ENCODE data around the gene PLCB3. TPM values are rescaled to one million over a fixed set of nuclear protein-coding genes. Genes with fewer than 3 reads are reported as not detected.

The PLCB3 gene
- total and polyA plus RNA-seq, 2 of the 13 experiments (the other 11 are each of a cell fraction or from before 2014, with no cell fraction given), result 7.5 to 13.8 TPM

- peak; percentile 30 for TF ChIP-seq HNRNPK (IDR thresholded peaks at IDR 0.05; ENCODE audit: low read depth, low read length, poor library complexity, severe bottlenecking)
- TF ChIP-seq, protein P1, sequence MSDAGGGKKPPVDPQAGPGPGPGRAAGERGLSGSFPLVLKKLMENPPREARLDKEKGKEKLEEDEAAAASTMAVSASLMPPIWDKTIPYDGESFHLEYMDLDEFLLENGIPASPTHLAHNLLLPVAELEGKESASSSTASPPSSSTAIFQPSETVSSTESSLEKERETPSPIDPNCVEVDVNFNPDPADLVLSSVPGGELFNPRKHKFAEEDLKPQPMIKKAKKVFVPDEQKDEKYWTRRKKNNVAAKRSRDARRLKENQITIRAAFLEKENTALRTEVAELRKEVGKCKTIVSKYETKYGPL (CRISPR knock-in tag; IDR thresholded peaks at IDR 0.05), result no peak
- no peak for TF ChIP-seq ZNF703 (CRISPR knock-in tag; IDR thresholded peaks at IDR 0.05; ENCODE audit: borderline replicate concordance)
- TF ChIP-seq CBX2 (IDR thresholded peaks at IDR 0.05; ENCODE audit: low read depth, low read length), result no peak
- TF ChIP-seq CBX2 (CRISPR knock-in tag; IDR thresholded peaks at IDR 0.05; ENCODE audit: low read depth), result no peak
- TF ChIP-seq MEF2D (CRISPR knock-in tag; IDR thresholded peaks at IDR 0.05), result no peak
- TF ChIP-seq, protein P2, sequence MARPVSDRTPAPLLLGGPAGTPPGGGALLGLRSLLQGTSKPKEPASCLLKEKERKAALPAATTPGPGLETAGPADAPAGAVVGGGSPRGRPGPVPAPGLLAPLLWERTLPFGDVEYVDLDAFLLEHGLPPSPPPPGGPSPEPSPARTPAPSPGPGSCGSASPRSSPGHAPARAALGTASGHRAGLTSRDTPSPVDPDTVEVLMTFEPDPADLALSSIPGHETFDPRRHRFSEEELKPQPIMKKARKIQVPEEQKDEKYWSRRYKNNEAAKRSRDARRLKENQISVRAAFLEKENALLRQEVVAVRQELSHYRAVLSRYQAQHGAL (CRISPR knock-in tag; IDR thresholded peaks at IDR 0.05; ENCODE audit: not compliant biosample characterization), result no peak
- no peak for TF ChIP-seq ETV5 (CRISPR knock-in tag; IDR thresholded peaks at IDR 0.05; ENCODE audit: borderline replicate concordance)
- no peak for TF ChIP-seq SRF (IDR thresholded peaks at IDR 0.05; ENCODE audit: low read depth, low read length)
- no peak for TF ChIP-seq NFE2 (CRISPR knock-in tag; IDR thresholded peaks at IDR 0.05)
- TF ChIP-seq ZSCAN29 (CRISPR knock-in tag; conservative IDR thresholded peaks at IDR 0.05), result no peak
- TF ChIP-seq, protein P3, sequence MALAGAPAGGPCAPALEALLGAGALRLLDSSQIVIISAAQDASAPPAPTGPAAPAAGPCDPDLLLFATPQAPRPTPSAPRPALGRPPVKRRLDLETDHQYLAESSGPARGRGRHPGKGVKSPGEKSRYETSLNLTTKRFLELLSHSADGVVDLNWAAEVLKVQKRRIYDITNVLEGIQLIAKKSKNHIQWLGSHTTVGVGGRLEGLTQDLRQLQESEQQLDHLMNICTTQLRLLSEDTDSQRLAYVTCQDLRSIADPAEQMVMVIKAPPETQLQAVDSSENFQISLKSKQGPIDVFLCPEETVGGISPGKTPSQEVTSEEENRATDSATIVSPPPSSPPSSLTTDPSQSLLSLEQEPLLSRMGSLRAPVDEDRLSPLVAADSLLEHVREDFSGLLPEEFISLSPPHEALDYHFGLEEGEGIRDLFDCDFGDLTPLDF (CRISPR knock-in tag; IDR thresholded peaks at IDR 0.05), result no peak
- peak; percentile 62; the same call in 1 of the 2 replicates for TF ChIP-seq HNRNPL (IDR thresholded peaks at IDR 0.05; ENCODE audit: low read depth, low read length)
- TF ChIP-seq DMAP1 (CRISPR knock-in tag; IDR thresholded peaks at IDR 0.05), result no peak
- TF ChIP-seq ZNF773 (CRISPR knock-in tag; IDR thresholded peaks at IDR 0.05; ENCODE audit: borderline replicate concordance), result 0 out of 2 replicates have a peak, but pooled peaks have one; percentile 2
- TF ChIP-seq, protein P4, sequence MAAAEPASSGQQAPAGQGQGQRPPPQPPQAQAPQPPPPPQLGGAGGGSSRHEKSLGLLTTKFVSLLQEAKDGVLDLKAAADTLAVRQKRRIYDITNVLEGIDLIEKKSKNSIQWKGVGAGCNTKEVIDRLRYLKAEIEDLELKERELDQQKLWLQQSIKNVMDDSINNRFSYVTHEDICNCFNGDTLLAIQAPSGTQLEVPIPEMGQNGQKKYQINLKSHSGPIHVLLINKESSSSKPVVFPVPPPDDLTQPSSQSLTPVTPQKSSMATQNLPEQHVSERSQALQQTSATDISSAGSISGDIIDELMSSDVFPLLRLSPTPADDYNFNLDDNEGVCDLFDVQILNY (CRISPR knock-in tag; conservative IDR thresholded peaks at IDR 0.05), result no peak
- TF ChIP-seq KDM2A (CRISPR knock-in tag; IDR thresholded peaks at IDR 0.05; ENCODE audit: borderline replicate concordance, low read depth), result peak; percentile 4; the same call in 1 of the 2 replicates
- TF ChIP-seq HES4 (CRISPR knock-in tag; IDR thresholded peaks at IDR 0.05; ENCODE audit: borderline replicate concordance), result no peak
- TF ChIP-seq, protein P5, sequence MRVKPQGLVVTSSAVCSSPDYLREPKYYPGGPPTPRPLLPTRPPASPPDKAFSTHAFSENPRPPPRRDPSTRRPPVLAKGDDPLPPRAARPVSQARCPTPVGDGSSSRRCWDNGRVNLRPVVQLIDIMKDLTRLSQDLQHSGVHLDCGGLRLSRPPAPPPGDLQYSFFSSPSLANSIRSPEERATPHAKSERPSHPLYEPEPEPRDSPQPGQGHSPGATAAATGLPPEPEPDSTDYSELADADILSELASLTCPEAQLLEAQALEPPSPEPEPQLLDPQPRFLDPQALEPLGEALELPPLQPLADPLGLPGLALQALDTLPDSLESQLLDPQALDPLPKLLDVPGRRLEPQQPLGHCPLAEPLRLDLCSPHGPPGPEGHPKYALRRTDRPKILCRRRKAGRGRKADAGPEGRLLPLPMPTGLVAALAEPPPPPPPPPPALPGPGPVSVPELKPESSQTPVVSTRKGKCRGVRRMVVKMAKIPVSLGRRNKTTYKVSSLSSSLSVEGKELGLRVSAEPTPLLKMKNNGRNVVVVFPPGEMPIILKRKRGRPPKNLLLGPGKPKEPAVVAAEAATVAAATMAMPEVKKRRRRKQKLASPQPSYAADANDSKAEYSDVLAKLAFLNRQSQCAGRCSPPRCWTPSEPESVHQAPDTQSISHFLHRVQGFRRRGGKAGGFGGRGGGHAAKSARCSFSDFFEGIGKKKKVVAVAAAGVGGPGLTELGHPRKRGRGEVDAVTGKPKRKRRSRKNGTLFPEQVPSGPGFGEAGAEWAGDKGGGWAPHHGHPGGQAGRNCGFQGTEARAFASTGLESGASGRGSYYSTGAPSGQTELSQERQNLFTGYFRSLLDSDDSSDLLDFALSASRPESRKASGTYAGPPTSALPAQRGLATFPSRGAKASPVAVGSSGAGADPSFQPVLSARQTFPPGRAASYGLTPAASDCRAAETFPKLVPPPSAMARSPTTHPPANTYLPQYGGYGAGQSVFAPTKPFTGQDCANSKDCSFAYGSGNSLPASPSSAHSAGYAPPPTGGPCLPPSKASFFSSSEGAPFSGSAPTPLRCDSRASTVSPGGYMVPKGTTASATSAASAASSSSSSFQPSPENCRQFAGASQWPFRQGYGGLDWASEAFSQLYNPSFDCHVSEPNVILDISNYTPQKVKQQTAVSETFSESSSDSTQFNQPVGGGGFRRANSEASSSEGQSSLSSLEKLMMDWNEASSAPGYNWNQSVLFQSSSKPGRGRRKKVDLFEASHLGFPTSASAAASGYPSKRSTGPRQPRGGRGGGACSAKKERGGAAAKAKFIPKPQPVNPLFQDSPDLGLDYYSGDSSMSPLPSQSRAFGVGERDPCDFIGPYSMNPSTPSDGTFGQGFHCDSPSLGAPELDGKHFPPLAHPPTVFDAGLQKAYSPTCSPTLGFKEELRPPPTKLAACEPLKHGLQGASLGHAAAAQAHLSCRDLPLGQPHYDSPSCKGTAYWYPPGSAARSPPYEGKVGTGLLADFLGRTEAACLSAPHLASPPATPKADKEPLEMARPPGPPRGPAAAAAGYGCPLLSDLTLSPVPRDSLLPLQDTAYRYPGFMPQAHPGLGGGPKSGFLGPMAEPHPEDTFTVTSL (CRISPR knock-in tag; IDR thresholded peaks at IDR 0.05; ENCODE audit: borderline replicate concordance), result 0 out of 2 replicates have a peak, but pooled peaks have one; percentile 18
- 0 out of 2 replicates have a peak, but pooled peaks have one; percentile 23 for TF ChIP-seq ZBTB2 (CRISPR knock-in tag; IDR thresholded peaks at IDR 0.05; ENCODE audit: low read depth)
These were observed 5.9 kb upstream of the PLCB3 start (continued) for GRCh38 chr11:64245401-64245796.
